Right ventricle myocardium superior (tissue), 1 donor: ENCODE data around the gene VEPH1. TPM values are rescaled to one million over a fixed set of nuclear protein-coding genes. Genes with fewer than 3 reads are reported as not detected.
"Not testable (repeated sequence)": the region's sequence is repeated elsewhere in the genome, so short reads cannot be mapped to it uniquely, and the experiment has no call there.

ENCODE experiments used
- ATAC-seq: fragments of 200-7000 bp; cut with Tn5 transposase; one replicate; pipeline ENCODE4 v1.9.1; 2020; ENCODE audit warnings: mild to moderate bottlenecking; ENCODE audit not compliant: poor library complexity
- DNase-seq: peaks from one replicate; pipeline ENCODE4 v3.0.0-alpha.2; 2020
- intact Hi-C: fragments of 100-400 bp; cut with DNase I; formaldehyde crosslinking; loops from one replicate; pipeline ENCODE4 v1.11.2; 2022
- total RNA-seq: library from RNA; stranded (reverse); fragmentation: NEBNext Ultra II Directional; extraction: Animal tissue kit (Norgen Biotek cat#: 25700); gene quantifications from one replicate; pipeline ENCODE4 v1.2.1, GENCODE V29; 2021
- donor health status: DM: no; HTN: yes; CAD: no; lungs with severe emphysema.

Gene VEPH1
- total RNA-seq, 1 donor from 2014 or later: not detected

DNA sequence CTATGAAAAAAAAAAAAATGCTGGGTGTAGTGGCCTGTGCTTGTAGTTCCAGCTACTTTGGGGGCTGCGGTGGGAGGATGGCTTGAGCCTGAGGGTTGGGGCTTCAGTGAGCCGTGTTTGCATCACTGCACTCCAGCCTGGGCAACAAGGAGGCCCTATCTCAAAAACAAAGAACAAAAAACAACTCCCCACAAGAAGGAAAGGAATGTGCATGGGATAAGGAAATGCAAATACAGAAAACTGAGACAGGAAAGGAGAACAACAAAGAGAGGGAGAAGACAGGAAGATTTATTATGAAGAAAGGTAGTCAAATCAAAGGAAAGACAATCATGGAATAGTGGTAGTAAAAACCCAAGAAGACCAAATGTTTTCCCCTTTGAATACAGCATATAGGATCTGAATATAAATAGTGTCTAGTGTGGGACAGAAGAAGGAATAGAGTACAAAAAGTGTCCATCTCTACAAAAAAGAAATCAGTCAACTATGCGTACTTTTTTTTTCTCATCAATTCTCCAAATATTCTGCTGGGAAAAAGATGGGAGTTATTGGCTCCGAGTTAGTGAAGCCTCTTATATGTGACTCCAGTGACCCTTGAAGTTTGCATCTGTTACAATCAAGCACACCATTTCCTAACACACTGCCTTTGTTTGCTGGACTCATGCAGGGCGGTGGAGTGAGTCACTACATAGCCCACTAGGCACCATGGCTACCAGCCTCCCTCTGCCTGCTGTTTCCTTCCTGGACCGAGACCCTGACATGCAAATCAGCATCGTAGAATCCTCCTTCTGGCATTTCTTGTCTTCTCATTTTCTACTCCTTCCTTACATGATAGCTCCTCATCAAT is 167.8 kb downstream of the VEPH1 start:
- DNase-seq (no peak), ATAC-seq (no peak)
- intact Hi-C loops: no loop called here

DNA sequence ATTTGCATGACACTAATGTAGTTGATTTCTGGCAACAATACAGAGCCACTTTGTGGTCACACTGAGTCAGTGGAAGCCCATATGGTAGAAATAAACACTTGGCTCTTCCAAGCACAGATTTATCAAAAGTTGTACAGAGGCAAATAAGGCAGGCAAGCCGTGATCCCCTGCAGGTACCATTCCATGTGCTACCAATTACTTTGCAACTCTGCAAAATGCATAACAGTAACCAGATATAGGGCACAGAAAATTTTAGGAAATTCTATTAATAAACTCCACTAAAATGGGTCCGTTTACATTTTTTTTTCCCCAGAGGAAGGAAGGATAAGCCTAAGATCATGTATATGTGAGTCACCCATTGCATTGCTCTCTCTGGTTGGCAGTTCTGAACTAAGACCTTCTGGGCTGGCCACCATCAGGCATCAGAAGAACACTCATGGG is 169.6 kb downstream of the VEPH1 start:
- ATAC-seq: no peak
- intact Hi-C loops: no loop called here
- DNase-seq: no peak

DNA sequence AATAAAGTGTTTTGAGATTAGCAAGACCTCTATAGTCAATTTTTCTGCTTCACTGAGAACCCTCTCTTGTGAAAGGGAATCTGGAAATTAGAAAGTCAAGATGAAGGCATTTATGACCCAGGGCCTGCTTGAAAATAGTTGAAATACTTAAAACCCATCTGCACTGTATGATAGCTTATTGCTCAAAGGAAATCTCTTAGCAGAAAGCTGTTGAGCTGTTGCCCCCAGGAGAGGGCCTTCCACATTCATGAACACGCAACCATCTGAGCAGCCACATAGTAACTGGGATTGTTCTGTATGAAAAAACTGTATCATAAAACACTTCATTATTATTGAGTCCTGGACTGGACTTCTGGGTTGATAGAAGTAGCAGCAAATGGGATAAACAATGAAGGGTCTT is 173.0 kb downstream of the VEPH1 start:
- ATAC-seq: no peak
- no peak for DNase-seq
- intact Hi-C loops: no loop called here

DNA sequence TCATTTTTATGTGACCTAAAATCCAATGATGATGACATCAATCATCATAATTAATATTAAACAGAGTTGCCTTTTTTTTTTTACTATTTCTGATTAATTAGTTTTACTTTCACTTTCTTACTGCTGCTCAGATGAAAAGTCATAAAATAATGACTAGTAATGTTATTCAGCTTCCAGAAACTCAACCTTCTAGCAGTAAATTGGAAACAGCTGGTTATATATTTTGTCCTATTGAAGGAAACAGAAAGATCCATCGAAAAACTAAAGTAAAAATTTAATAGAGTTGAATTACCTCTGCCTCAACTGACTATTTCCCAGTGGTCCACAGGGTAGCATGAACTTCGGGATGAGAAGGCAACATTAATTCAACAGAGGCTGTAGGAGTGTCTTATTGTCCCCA is 173.7 kb downstream of the VEPH1 start:
- intact Hi-C loops: no loop called here
- DNase-seq (no peak), ATAC-seq (no peak)

DNA sequence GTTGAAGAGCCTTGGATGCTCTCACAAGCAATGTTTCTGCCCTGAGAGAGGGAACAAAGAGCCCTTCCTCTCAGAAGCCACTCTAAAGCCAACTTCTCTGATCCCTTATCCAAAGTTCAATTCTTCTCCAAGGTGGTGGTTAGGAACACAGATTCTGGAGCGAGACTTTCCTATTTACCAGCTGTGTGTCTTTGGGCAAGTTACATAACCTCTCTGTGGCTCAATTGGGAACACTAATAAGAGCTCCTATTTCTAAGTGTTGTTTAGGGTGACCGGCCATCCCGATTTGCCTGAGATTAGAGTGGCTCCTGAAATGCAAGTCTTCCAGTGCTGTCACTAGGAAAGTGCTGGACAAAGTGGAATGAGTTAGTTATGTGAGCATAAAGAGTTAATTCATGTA is 175.4 kb downstream of the VEPH1 start:
- ATAC-seq (no peak), DNase-seq (no peak)
- intact Hi-C loops: no loop called here

DNA sequence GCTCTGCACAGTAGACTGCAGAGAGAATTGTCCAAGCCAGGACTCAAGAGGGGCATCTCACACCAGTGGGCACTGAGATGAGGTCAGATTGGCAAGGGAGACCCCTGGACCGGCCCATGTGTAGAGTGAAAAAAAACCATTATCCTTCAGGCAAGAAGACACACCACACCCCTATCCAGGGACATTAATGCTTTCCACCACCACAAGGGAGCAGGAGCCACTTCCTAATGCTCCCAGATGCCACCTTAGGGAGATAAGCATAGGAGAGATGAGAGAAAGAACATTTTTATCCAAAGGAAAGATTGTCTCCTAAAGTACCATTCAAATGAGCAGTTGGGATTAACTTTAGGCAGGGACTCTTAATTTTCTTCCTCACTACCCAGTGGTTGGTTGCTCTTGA is 176.2 kb downstream of the VEPH1 start:
- intact Hi-C loops: no loop called here
- ATAC-seq (no peak), DNase-seq (no peak)

DNA sequence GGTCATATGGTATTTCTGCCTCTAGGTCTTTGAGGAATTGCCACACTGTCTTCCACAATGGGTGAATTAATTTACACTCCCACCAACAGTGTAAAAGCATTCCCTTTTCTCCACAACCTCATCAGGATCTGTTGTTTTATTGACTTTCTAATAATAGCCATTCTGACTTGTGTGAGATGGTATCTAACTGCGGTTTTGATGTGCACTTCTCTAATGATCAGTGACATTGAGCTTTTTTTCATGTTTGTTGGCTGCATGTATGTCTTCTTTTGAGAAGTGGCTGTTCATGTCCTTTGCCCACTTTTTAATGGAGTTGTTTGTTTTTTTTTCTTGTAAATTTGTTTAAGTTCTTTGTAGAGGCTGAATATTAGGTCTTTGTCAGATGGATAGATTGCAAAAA is 178.3 kb downstream of the VEPH1 start:
- DNase-seq, ATAC-seq, intact Hi-C loops: not testable (repeated sequence)

DNA sequence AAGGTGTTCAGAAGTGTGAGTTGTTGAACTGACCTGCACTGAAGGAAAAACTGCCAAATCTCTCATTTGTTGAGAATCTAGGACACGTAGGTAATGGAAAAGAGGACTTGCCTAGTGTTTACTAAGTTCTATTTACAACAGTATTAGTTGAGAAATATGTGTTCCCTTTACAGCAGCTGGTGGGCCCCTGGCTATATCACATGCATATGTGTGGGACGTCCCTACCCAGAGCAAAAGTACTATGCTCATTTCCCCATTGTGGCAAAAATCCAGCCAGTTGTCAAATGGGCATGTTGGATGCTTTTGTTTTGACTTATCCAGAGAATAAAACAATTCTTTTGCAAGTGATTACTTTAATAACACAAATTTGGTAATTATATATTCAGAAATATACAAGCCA is 179.9 kb downstream of the VEPH1 start:
- ATAC-seq: no peak
- DNase-seq: no peak
- intact Hi-C loops: no loop called here

DNA sequence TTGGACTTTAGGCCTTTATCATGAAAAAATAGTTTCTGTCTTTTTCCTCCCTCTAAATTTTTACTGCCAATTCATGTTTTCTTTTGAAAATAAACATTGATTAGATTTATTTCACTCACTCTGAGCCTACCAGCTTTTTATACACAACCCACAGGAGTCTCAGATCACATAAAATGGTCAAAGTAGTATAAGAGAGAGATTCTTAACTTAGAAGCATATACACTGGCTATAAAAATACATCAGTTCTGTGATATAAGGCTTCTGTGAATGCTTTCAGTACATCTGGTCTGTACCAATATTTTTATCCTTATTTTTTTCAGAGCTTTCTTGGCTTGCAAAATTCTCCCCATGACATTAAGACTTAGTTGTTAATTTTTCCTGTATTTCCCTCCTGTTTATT is 183.5 kb downstream of the VEPH1 start:
- no peak for DNase-seq
- intact Hi-C loops: no loop called here
- no peak for ATAC-seq

DNA sequence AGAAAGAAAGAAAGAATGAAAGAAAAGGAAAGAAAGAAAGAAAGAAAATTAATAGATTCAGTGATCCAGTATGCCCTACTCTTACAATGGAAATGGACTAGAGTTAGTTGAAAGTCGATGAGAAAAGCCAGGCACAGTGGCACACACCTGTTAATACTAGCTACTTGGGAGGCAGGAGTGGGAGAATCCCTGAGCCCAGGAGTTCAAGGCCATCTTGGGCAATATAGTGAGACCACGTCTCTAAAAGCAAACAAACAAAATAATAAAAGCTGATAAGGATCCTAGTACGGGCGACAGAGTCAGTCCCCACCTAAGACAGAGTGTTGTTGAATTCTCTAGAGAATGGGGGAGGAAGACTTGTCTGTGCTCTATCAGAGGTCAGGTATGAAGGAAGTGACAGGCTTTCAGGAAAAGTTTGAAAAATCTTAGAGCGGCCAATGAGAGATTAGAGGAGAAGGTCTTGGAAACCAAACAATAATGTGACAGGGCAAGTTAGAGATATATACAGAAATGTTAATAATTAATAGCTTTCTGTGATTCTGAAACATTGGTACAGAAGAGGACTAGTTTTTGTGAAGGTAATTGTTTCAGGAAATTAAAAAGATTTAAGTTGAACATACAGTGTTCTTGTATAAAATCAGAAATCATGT is 184.5 kb downstream of the VEPH1 start:
- intact Hi-C loops: no loop called here

DNA sequence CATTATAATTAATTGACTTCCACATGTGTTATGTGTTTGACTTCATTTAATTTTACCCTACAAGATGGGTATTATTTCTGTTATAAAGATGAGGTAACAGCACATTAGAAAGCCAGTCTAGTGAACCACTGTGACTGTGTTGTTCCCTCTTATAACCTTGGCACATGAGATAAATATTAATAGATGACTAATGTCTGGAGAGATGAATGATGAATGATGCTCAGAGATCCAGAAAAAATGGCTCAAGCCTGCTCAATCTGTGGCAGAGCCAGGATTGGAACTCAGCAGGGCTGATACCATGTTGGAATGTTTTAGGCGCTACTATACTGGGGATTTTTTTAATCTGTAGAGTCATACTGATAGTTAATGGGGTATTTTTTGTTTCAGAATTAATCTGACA is 185.3 kb downstream of the VEPH1 start:
- DNase-seq: no peak
- ATAC-seq: no peak
- intact Hi-C loops: no loop called here

More for the DNA sequence above, 184.5 kb downstream of the VEPH1 start:
- ATAC-seq: no peak
- DNase-seq: no peak

DNA sequence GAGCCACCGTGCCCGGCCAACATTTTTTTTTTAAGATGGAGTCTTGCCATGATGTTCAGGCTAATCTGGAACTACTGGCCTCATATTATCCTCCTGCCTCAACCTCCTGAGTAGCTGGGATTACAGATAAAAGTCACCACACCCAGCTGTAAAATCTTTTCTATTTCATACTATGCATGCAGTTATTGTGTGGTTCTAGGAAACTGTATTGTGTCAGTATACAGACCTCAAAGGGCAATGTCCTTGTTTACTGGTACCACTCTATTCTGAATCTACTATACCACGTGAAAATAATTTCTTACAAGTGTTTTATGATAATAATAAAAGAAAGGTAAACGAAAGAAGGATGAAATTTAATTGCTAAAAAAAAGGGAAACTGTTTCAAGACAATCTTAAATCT is 190.0 kb downstream of the VEPH1 start:
- intact Hi-C loops: no loop called here
- DNase-seq (no peak), ATAC-seq (no peak)

DNA sequence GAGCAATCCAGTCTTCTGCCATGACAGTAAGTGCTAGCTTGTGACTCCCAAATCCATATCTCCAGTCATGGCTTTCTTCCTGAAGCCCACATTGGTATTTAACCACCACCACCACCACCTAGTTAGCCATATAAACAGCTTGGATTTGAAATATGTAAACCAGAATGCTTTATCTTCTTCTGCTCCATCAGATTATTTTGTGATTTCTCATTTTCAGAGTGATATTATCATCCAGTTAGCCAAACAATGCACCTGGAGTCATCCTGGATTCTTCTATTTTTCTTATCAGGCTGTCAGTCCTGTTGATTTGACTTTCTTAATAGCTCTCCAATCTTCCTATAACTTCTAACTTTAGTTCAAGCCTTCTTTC is 190.9 kb downstream of the VEPH1 start:
- intact Hi-C loops: no loop called here
- ATAC-seq (no peak), DNase-seq (no peak)

DNA sequence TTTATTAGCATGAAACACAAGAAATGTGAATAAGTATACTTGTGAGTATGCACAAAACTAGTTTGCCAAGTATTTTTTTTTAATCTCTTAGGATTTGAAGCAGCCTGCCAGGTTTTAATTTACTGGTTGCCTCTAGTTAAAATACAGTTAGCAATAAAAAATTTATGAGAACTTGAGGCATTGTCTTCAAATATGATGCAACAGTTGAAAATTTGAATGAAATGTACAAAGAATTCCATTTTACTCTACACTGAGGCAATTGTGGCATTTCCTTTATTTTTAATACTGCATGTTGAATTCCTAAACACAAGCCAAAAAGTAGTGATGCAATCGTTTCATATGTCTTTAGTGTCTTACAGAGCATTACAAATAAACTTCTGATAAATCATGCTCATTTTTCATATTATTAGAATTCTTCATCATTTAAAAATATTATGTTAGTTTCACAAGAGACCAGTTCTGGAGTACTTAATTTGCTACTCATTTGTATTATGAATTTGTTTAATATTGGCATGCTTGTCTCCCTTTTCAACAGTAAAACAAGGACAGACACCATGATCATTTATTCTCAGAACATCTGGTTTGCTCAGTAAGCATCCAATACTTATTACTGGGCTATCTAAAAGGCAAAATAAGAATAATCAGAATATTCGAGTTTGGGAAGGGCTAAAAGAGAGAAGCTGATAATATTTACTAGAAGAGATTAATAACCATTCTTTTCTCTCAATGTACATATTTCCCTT is 191.4 kb downstream of the VEPH1 start:
- intact Hi-C loops: no loop called here
- ATAC-seq (peak; percentile 29), DNase-seq (no peak)

DNA sequence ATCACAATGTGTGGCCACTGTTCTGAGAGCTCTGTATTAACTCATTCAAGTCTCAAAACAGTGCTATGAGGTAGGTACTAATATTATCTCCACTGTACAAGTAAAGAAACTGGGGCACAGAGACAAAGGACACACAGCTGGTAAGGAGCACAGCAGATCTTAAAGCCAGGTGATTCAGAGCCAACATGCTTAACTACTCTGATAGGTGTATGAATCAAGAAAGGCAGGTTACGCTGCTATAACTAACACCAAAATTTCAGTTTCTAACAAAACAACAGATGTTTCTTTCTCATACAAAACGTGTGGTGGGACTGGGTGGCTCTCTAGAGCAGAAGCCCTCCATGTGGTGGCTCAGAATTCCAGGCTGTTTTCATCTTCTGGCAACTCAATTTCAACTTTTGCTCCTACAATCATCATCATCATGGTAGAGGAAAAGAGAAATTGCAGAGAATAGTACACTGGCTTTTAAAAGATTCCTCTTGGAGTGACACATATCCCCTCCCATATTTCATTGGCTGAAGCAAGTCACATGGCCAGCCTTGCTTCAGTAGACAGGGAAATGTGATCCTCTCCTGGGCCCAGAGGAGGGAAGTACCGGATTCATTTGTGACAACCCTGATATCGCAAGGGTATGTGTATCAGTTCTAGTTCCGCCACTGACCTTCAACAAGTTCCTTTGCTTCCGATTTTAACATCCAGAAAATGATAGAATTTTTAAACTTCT is 192.7 kb downstream of the VEPH1 start:
- intact Hi-C loops: no loop called here
- no peak for DNase-seq
- no peak for ATAC-seq

DNA sequence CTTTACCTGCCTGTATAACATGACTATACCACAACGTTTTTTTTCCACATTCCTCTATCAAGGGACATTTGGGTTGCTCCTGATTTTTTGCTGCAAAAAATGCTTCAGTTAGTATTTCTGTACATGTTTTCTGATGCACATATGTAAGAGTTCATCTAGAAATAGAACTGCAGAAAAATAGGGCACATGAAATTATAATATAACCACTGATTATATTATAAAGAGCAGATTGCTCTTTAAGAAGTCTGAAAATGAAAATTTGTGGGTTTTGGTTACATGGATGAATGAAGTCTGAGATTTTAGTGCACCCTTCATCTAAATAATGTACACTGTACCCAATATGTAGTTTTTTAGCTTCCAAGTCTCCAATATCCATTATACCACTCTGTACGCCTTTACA is 196.7 kb downstream of the VEPH1 start:
- ATAC-seq (no peak), DNase-seq (no peak)
- intact Hi-C loops: no loop called here

DNA sequence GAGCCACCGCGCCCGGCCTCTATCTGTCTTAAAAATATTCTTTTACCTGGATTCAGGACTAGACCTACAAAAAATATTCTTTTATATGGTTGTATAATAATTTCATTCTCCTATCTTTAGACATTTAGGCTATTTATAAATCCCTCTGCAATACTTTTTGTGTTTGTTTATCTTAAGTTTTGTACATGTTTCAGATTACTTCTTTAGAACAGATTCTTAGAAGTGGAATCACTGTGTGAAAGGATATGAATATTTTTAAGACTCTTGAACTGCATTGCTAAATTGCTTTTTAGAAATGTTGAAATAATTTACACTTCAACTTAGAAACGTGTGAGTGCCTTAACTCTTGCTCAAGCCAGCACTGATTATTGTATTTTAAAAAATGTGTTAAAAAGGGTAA is 197.8 kb downstream of the VEPH1 start:
- no peak for DNase-seq
- intact Hi-C loops: no loop called here
- ATAC-seq: no peak

DNA sequence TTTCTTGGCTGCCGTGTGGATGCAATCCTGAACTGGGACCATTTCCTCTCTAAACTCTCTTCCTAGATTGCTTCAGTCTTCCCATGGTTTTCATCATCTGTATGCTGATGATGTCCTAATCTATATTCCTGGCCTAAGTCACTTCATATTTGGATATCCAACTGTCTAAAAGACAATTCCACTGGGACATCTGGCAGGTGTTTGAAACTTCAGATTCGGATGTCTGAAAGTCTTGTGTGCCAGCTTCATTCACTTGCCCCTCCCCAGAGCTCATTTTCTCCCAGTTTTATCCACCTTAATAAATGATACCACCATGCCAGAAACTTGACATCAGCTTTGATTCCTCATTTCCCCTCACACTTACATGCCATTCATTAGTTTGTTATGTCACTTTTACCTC is 201.5 kb downstream of the VEPH1 start:
- DNase-seq: no peak
- ATAC-seq: no peak
- intact Hi-C loops: no loop called here

DNA sequence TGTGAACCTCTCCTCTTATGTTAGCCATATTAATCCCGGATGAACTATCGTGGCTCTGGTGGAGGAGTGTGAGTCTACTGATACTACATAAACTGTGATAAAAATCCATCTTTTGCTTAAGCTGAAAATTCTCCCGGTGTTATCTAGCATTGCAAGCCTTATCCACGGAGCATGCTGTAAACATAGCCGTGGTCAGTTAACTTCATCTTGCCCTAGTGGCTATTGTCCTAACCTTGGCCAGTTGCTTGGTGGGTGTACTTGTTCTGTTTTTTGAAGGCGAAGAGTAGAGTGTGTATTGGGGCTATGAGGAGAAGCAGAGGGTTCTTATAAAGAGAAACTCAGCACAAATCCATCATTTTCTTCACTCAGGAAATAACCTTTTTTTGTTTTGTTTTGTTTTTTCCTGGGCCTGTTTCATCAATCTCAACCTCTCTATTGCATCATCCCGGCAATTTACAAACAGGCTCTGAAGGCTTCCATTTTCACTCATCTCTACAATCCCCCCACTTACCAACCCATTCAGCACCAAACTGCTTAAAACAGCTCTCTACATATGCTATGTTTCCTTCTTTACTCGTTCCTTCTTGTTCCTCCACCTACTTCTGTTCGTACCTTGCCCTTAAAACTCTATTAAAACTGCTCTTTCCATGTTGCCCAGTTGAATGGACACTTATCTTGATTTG is 202.1 kb downstream of the VEPH1 start:
- ATAC-seq: no peak
- intact Hi-C loops: no loop called here
- DNase-seq: no peak
